GM12873 (cell line): Measurements from ENCODE around the gene CDH23.

ENCODE experiments used
- TF ChIP-seq, protein P1 (sequence below): IDR thresholded peaks from 2 replicates; pipeline ENCODE4 v1.5.1; 2012; ENCODE audit warnings: low read depth, mild to moderate bottlenecking, moderate library complexity, low read length, control low read depth; ENCODE audit not compliant: insufficient read depth; ENCODE audit errors: missing control alignments

Gene CDH23

DNA sequence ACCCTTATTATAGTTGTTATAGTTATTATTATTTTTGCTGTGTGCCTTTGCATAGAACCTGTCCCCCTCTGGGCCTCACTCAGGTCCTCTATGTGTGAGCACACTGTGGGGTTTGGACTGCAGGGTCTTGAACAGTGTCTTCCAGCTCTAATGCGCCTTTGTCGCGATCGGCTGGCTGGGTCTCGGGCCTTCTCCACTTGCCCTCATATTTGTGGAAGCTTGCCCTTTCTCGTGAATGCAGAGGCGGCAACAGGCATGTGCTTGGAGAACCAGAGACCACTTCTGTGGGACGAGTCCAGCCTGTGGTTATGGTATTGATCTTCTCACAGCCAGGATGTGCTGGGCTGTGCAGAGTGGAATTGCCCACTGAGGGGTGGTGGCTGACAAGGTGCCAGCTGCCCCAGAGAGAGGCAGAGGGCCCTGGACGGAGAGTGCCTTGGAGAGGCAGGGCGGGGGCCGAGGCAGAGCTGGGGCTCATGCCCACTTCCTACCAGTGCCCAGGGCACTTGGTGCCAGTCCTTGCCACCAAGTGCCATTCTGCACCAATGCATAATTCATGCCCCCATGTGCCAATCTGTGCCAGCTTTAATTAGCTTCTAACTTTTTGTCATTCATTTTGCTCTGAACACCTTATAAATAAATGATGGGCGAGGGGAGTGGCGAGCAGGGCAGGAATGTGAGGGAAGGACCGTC, 6.8 kb upstream of the CDH23 start:
- TF ChIP-seq, protein P1, sequence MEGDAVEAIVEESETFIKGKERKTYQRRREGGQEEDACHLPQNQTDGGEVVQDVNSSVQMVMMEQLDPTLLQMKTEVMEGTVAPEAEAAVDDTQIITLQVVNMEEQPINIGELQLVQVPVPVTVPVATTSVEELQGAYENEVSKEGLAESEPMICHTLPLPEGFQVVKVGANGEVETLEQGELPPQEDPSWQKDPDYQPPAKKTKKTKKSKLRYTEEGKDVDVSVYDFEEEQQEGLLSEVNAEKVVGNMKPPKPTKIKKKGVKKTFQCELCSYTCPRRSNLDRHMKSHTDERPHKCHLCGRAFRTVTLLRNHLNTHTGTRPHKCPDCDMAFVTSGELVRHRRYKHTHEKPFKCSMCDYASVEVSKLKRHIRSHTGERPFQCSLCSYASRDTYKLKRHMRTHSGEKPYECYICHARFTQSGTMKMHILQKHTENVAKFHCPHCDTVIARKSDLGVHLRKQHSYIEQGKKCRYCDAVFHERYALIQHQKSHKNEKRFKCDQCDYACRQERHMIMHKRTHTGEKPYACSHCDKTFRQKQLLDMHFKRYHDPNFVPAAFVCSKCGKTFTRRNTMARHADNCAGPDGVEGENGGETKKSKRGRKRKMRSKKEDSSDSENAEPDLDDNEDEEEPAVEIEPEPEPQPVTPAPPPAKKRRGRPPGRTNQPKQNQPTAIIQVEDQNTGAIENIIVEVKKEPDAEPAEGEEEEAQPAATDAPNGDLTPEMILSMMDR = no peak

GRCh38 chr10:71390461-71390835, 6.3 kb upstream of the CDH23 start:
- TF ChIP-seq, protein P1 = no peak

DNA sequence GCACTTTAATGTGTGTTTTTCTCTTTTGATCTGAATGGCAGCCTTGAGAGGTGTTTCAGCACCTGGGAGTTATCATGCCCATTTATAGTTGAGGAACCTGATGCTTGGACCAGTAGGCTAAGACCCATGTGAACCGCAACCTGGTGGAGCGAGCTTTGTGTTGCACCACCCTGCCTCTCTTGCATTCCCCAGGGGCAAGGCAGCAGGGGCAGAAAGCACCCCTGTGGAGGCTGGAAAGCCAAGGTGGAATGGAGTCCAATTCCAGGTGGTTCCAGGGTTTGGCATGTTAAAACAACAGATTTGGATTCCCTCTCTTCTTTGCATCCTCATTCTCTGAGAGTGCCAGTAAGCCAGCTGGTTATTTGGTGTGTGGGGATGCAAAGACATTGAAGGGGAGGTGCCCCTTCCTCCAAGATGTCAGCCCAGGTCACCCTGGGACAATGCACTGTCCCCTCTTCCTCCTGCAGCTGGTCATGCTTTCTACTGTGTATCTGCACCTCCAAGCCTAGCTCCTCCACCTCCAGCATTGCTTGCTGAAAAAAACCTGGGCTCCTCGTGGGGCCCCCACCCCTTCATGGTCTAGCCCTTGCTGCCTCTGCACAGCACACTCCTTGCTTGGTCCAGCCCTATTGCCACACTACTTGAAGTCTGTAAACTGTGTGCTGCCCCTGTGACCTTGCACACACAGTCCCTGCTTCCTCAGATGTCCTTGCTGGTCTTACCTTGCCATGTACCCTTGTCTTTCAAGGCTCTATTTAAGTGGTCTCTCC, 5.6 kb upstream of the CDH23 start:
- TF ChIP-seq, protein P1 = no peak

GRCh38 chr10:71391701-71392100, 5.0 kb upstream of the CDH23 start:
- TF ChIP-seq, protein P1 = no peak

DNA sequence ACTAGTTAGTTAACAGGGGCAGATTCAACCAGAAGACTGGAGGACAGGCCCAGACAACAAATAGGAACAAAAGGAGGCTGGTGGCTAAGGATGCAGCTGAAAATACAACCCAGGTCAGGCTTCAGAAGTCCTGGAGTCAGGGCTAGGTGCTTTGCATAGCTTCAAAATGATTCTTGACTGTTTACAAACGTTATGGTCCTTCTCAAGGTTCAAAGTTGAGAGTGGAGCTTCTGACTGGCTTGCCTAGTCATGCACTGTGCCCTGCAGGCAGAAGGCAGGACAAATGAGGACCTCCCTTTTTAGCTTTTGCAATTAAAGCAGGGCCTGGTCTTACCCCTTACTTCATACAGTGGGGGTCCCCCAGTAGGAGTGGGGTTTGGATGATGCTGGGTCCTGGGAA, 4.4 kb upstream of the CDH23 start:
- TF ChIP-seq, protein P1 = no peak

- TF ChIP-seq, protein P1 = no peak
Measured at GRCh38 chr10:71392791-71393781, 3.6 kb upstream of the CDH23 start.

DNA sequence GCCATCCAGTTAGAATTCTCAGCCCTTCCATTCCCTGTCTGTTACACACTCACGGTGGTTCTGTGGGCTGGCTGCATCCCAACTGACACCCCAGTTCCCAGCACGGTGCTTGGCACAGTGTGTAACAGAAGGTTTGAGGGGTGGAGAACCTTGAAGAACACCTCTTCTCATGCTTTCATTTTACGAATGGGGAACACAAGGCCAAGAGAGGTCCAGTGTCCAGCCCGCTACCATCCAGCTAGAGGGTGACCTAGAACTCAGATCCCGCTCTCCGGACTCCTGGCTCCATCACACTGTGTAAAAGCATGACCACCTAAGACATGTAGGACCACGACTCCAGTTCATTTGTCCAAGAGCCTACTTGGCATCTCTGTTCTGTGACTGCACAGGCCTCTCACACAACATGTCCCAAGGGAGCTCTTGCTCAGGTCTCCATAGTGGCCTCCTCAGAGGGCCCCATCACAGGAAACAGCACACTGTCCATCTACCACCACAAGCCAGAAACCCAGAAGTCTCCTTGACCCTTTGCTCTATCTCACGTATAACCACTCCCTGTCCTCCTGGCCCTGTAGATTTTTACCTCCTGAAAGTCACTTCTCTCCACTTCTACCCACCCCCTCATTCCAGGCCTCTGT, 2.8 kb upstream of the CDH23 start:
- TF ChIP-seq, protein P1 = no peak
